ENCODE data around the gene HOXB4. TPM values are rescaled to one million over a fixed set of nuclear protein-coding genes. Genes with fewer than 3 reads are reported as not detected.

Gene HOXB4
- total RNA-seq, 1 donor from 2014 or later = 6.5 TPM

- Mint-ChIP-seq H3K9me3 (ENCODE audit: unreplicated experiment) (no peaks in the 10 kb centered on the region), H3K27ac (ENCODE audit: unreplicated experiment) (no peak overlapping the region)
- TF ChIP-seq CTCF (IDR thresholded peaks at IDR 0.05; ENCODE audit: unreplicated experiment) = no peak
These were observed 21.2 kb upstream of the HOXB4 start for GRCh38 chr17:48599354-48599753.

GRCh38 chr17:48598736-48599135 is 20.6 kb upstream of the HOXB4 start:
- Mint-ChIP-seq H3K27ac (ENCODE audit: unreplicated experiment) (no peak overlapping the region), H3K36me3 (ENCODE audit: low read depth, unreplicated experiment) (no peaks in the 10 kb centered on the region), H3K4me1 (ENCODE audit: unreplicated experiment) (peaks cover 51% of the 10 kb centered on the region), H3K27me3 (ENCODE audit: unreplicated experiment) (peaks cover 61% of the 10 kb centered on the region), H3K4me3 (ENCODE audit: unreplicated experiment) (peak overlapping the region; percentile 89), H3K9me3 (ENCODE audit: unreplicated experiment) (no peaks in the 10 kb centered on the region)
- no peak for TF ChIP-seq CTCF (IDR thresholded peaks at IDR 0.05; ENCODE audit: unreplicated experiment)
- DNase-seq (ENCODE audit: low spot score) = no peak

More at GRCh38 chr17:48599354-48599753, 21.2 kb upstream of the HOXB4 start:
- H3K4me3 Mint-ChIP-seq (ENCODE audit: unreplicated experiment) = no peak overlapping the region
- no peaks in the 10 kb centered on the region for H3K36me3 Mint-ChIP-seq (ENCODE audit: low read depth, unreplicated experiment)
- H3K27me3 Mint-ChIP-seq (ENCODE audit: unreplicated experiment) = peaks cover 65% of the 10 kb centered on the region
- no peak for DNase-seq (ENCODE audit: low spot score)
- peaks cover 52% of the 10 kb centered on the region for H3K4me1 Mint-ChIP-seq (ENCODE audit: unreplicated experiment)

GRCh38 chr17:48597778-48598631 is 19.9 kb upstream of the HOXB4 start:
- Mint-ChIP-seq H3K36me3 (ENCODE audit: low read depth, unreplicated experiment) (no peaks in the 10 kb centered on the region), H3K27ac (ENCODE audit: unreplicated experiment) (no peak overlapping the region), H3K4me1 (ENCODE audit: unreplicated experiment) (peaks cover 46% of the 10 kb centered on the region), H3K4me3 (ENCODE audit: unreplicated experiment) (peak overlapping the region; percentile 89), H3K9me3 (ENCODE audit: unreplicated experiment) (no peaks in the 10 kb centered on the region), H3K27me3 (ENCODE audit: unreplicated experiment) (peaks cover 56% of the 10 kb centered on the region)
- no peak for TF ChIP-seq CTCF (IDR thresholded peaks at IDR 0.05; ENCODE audit: unreplicated experiment)
- no peak for DNase-seq (ENCODE audit: low spot score)

- Mint-ChIP-seq H3K27ac (ENCODE audit: unreplicated experiment) (no peak overlapping the region), H3K4me3 (ENCODE audit: unreplicated experiment) (peak overlapping the region; percentile 89), H3K36me3 (ENCODE audit: low read depth, unreplicated experiment) (no peaks in the 10 kb centered on the region), H3K4me1 (ENCODE audit: unreplicated experiment) (peaks cover 51% of the 10 kb centered on the region), H3K9me3 (ENCODE audit: unreplicated experiment) (no peaks in the 10 kb centered on the region), H3K27me3 (ENCODE audit: unreplicated experiment) (peaks cover 57% of the 10 kb centered on the region)
- no peak for DNase-seq (ENCODE audit: low spot score)
- TF ChIP-seq CTCF (IDR thresholded peaks at IDR 0.05; ENCODE audit: unreplicated experiment) = no peak
These were observed 19.3 kb upstream of the HOXB4 start for GRCh38 chr17:48597528-48597777.

- Mint-ChIP-seq H3K9me3 (ENCODE audit: unreplicated experiment) (no peaks in the 10 kb centered on the region), H3K36me3 (ENCODE audit: low read depth, unreplicated experiment) (no peaks in the 10 kb centered on the region), H3K27ac (ENCODE audit: unreplicated experiment) (peak overlapping the region; percentile 24), H3K27me3 (ENCODE audit: unreplicated experiment) (peaks cover 57% of the 10 kb centered on the region), H3K4me3 (ENCODE audit: unreplicated experiment) (peak overlapping the region; percentile 89), H3K4me1 (ENCODE audit: unreplicated experiment) (peaks cover 51% of the 10 kb centered on the region)
- no peak for DNase-seq (ENCODE audit: low spot score)
- no peak for TF ChIP-seq CTCF (IDR thresholded peaks at IDR 0.05; ENCODE audit: unreplicated experiment)
These were observed 18.8 kb upstream of the HOXB4 start for GRCh38 chr17:48596735-48597527.

Data from endothelial cell (in vitro differentiated cells).